Measurements from ENCODE around the gene FLOT1. TPM values are rescaled to one million over a fixed set of nuclear protein-coding genes. Genes with fewer than 3 reads are reported as not detected.
"Not testable (repeated sequence)": the region's sequence is repeated elsewhere in the genome, so short reads cannot be mapped to it uniquely, and the experiment has no call there.

FLOT1 gene
- total and polyA plus RNA-seq, 2 experiments from 2014 or later: 208 to 236 TPM

DNA sequence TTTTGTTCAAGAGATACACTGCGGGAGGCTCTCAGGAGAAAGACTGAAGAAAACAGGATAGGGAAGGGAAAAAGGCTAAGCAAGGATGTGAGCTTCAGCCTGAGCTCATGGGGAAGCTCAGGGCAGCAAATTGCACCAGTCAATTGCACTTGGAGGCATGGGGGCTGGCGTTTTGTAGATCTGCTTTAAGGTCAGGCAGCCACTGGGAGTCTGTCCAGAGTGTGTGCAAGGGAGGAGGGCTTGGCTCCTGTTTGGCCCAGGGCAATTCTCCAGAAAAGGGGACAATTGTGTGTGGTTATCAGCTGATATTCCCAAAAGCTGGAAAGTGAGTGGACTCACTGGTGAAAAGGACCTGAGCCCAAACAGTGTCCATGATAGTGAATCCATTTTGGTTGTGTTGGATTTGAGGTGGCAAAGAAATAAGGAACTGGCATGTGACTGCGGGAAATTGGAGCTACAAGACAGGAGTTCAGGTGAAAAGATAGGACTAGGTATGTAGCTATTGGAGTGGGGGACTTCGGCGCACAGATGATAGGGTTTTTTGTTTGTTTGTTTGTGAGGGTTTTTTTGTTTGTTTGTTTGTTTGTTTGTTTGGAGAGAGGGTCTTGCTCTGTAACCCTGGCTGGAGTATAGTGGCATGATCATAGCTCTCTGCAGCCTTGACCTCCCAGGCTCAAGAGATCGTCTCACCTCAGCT is 24.1 kb upstream of the FLOT1 start:
- DNase-seq (ENCODE audit: low read depth in 1 of 2, low spot score in 1 of 2): no peak
- H3K4me3 ChIP-seq: no peak overlapping the region
- H3K27me3 ChIP-seq: no peaks in the 10 kb centered on the region
- H3K27ac ChIP-seq: peak overlapping the region; percentile 16
- H3K9me3 ChIP-seq (ENCODE audit: low read depth): no peaks in the 10 kb centered on the region
- no peak for TF ChIP-seq CTCF (IDR thresholded peaks at IDR 0.05; ENCODE audit: low read depth, low read length)
- H3K4me1 ChIP-seq (ENCODE audit: low read depth): peaks cover 33% of the 10 kb centered on the region
- H3K36me3 ChIP-seq: no peaks in the 10 kb centered on the region

GRCh38 chr6:30765495-30765894 is 23.0 kb upstream of the FLOT1 start:
- H3K36me3 ChIP-seq; H3K9me3 ChIP-seq (ENCODE audit: low read depth): not testable (repeated sequence)
- H3K4me1 ChIP-seq (ENCODE audit: low read depth): peaks cover 33% of the 10 kb centered on the region

GRCh38 chr6:30764490-30765043 is 22.1 kb upstream of the FLOT1 start:
- H3K4me3 ChIP-seq; H3K27me3 ChIP-seq; DNase-seq (ENCODE audit: low read depth in 1 of 2, low spot score in 1 of 2); H3K36me3 ChIP-seq; H3K9me3 ChIP-seq (ENCODE audit: low read depth): not testable (repeated sequence)
- peak overlapping the region; percentile 99 for H3K27ac ChIP-seq
- H3K4me1 ChIP-seq (ENCODE audit: low read depth): peaks cover 25% of the 10 kb centered on the region

More at GRCh38 chr6:30765495-30765894, 23.0 kb upstream of the FLOT1 start:
- DNase-seq (ENCODE audit: low read depth in 1 of 2, low spot score in 1 of 2); H3K27me3 ChIP-seq; H3K4me3 ChIP-seq; H3K27ac ChIP-seq: not testable (repeated sequence)

GRCh38 chr6:30763618-30764489 is 21.4 kb upstream of the FLOT1 start:
- Histone ChIP-seq H3K27me3 (no peaks in the 10 kb centered on the region), H3K36me3 (no peaks in the 10 kb centered on the region), H3K4me1 (ENCODE audit: low read depth) (peaks cover 19% of the 10 kb centered on the region), H3K27ac (peak overlapping the region; percentile 99), H3K9me3 (ENCODE audit: low read depth) (no peaks in the 10 kb centered on the region), H3K4me3 (no peak overlapping the region)
- TF ChIP-seq CTCF (IDR thresholded peaks at IDR 0.05; ENCODE audit: low read depth, low read length): peak; percentile 12
- peak; percentile 65 to 86 for DNase-seq (ENCODE audit: low read depth in 1 of 2, low spot score in 1 of 2)

GRCh38 chr6:30763155-30763617 is 20.7 kb upstream of the FLOT1 start:
- H3K9me3 ChIP-seq (ENCODE audit: low read depth): no peaks in the 10 kb centered on the region
- TF ChIP-seq CTCF (IDR thresholded peaks at IDR 0.05; ENCODE audit: low read depth, low read length): no peak

GRCh38 chr6:30761791-30762429 is 19.4 kb upstream of the FLOT1 start:
- Histone ChIP-seq H3K4me3 (no peak overlapping the region), H3K27ac (no peak overlapping the region), H3K4me1 (ENCODE audit: low read depth) (peaks cover 32% of the 10 kb centered on the region), H3K9me3 (ENCODE audit: low read depth) (no peaks in the 10 kb centered on the region), H3K27me3 (no peaks in the 10 kb centered on the region), H3K36me3 (no peaks in the 10 kb centered on the region)
- no peak for DNase-seq (ENCODE audit: low read depth in 1 of 2, low spot score in 1 of 2)
- TF ChIP-seq CTCF (IDR thresholded peaks at IDR 0.05; ENCODE audit: low read depth, low read length): no peak

More at GRCh38 chr6:30763155-30763617, 20.7 kb upstream of the FLOT1 start:
- no peak for DNase-seq (ENCODE audit: low read depth in 1 of 2, low spot score in 1 of 2)
- Histone ChIP-seq H3K36me3 (no peaks in the 10 kb centered on the region), H3K4me3 (no peak overlapping the region), H3K27me3 (no peaks in the 10 kb centered on the region), H3K27ac (peak overlapping the region; percentile 99), H3K4me1 (ENCODE audit: low read depth) (peaks cover 19% of the 10 kb centered on the region)

Measured in cardiac muscle cell (in vitro differentiated cells and primary cell).